Stimulated activated CD4-positive, alpha-beta T cell treated with anti-CD3 and anti-CD28 coated beads, Interleukin-15, amount 100 ng/mL, for 24 hours (primary cell): ENCODE results near the gene HMGXB4.
A peak's percentile ranks its signal among the peaks of the same experiment; 100 is the strongest.

ENCODE experiments used
- DNase-seq: peaks from one replicate; pipeline ENCODE4 v3.0.0-alpha.2; 2020

The HMGXB4 gene

DNA sequence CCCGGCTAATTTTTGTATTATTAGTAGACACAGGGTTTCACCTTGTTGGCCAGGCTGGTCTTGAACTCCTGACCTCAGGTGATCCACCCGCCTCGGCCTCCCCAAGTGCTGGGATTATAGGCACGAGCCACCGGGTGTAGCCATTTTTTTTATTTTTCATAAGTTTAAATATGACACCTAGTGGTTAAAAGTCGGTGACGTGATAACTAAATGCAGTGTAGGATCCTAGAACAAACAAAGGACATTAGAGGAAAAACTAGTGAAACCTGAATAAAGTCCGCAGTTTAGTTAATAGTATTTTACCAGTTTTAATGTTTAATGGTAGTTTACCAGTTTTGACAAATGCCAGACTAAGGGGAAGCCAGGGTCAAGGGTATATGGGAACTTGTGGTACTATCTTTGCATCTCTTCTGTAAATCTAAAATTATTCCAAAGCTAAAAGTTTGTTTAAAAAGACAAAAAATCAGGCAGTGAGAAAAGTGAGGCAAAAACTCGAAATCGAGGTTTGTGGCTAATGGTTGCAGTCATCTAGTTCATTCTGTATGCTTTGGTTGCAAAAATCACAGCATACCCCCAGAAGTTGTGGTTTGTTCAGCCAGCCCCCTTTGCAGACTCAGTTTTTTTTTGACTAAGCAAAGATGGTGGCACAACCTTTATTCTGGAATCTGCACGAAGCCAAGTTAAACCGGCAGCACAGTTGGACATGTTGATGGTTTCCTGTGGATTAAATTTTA is 72.0 kb downstream of the HMGXB4 start:
- no peak for DNase-seq

GRCh38 chr22:35330258-35330861 is 73.1 kb downstream of the HMGXB4 start:
- peak; percentile 80 for DNase-seq

DNA sequence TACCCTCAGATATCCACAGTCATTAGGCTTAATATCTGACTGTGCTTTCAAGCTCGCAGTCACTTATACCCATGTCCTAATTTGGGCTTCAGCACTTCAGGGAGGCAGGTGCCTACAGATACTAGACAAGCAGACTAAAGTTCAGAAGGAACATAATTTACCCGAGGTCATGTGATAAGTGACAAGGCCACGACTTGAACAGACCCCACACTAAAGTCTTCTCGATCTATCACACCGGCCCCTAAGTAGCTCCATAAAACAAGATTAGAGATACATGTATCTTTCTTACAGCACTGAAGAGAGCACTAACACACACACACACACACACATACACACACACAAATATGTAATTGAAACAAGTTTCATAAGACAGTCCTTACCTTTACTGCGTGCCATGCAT is 75.0 kb downstream of the HMGXB4 start:
- DNase-seq, result no peak

DNA sequence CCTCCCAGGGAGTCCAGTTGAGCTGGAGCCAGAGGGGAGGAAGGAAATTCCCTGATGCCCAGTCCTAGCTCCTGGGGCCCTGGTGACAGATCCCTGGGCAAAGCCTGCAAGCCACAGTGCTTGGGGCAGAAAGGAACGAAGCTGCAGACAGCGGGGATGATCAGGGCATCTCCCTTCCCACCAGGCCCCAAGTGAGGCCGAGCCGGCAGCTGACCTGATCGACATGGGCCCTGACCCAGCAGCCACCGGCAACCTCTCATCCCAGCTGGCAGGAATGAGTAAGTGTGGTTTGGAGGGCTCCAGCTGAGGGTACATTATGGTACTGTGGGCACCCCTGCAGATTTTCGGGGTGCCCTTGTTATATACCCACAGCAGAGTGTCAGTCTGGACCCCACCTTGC is 75.9 kb downstream of the HMGXB4 start:
- DNase-seq, result no peak

GRCh38 chr22:35334004-35334403 is 76.7 kb downstream of the HMGXB4 start:
- peak; percentile 63 for DNase-seq

GRCh38 chr22:35335468-35335867 is 78.2 kb downstream of the HMGXB4 start:
- no peak for DNase-seq

- no peak for DNase-seq
These were observed 78.9 kb downstream of the HMGXB4 start for GRCh38 chr22:35335936-35336781.

DNA sequence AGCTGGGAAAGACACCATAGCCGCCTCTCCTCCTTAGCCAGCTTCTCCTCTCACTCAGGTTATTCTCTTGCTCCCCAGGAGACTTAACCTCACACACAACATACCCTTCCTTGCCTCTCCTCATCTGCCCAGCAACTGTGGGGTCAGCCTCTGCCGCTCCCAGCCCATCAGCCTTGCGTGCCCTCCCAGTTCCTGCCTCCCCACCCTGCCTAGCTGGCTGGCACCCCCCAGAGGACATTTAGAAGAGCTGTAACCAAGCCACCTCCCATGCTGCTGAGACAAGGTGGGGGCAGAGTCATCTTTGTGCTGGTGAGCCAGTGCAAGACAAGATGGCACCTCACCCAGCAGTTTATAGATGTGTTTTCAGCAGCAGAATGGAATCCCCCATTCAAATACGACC is 80.6 kb downstream of the HMGXB4 start:
- DNase-seq, result no peak

DNA sequence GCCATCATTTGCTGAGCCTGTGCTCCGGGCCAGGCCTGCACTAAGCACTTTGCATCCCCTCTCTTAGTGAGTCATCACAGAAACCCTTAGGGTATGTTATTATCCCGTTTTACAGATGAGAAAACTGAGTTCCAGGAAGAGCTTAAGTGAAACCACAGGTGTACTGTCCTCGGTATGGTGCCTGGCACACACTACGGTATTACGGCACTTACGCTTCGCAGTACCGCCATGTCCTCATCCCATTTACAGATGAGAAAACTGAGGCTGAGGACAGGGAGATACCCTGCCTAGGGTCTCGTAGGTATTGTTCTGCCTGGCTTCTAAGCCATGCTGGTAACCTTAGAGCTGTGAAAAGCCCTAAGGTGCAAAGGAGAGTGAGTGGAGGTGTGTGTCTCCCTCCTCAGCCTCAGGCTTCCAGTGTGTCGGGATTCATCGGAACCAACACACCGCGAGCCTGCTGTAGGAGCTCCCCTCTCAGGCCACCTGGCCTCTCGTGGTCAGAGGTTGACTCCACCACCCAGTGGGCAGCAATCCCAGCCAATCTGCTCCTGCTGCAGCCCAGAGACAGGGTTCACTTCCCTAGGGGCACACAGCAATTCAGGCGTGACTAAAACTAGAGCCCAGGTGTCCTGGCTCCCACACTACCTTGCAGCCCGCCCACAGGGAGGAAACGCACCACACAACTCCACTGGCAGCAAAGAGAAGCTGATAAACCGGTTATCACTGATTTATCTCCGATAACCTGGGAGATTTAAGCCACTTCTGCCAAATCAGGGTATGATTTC is 84.0 kb downstream of the HMGXB4 start:
- no peak for DNase-seq

- no peak for DNase-seq
These were observed 85.1 kb downstream of the HMGXB4 start for GRCh38 chr22:35342390-35342789.

DNA sequence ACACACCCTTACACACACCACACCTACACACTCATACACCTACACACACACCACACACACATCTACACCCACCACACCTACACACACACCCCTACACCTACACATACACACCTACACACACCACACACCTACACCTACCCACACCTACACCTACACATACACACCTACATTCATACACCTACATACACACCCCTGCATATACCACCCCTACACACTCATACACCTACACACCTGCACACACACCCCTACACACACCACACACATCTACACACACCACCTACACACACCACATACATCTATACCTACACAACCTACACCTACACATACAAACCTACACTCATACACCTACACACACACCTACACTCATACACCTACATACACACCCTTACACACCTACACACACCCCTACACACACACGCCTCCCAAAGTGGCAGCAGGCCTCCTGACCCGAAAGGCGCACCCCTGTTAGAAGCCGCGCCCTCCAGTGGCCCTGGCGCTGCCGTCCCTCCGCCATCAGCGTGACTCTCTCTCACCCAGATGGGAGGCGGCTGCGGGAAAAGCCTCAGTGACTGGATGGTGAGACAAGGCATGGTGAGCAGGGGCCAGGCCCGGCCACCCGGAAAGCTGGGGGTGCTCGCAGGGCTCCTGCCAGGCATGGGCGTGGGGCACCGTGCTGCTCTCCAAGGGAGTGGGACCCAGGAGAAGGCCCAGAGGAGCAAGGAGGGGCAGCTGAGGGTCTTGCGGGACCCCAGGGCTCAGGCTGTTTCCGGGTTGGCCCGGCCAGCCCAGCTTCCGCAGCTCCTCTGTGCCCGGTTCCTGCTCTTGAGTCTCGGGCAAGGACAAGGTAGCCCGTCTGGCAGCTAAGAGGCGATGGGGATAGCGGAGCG is 86.6 kb downstream of the HMGXB4 start:
- DNase-seq, result no peak

DNA sequence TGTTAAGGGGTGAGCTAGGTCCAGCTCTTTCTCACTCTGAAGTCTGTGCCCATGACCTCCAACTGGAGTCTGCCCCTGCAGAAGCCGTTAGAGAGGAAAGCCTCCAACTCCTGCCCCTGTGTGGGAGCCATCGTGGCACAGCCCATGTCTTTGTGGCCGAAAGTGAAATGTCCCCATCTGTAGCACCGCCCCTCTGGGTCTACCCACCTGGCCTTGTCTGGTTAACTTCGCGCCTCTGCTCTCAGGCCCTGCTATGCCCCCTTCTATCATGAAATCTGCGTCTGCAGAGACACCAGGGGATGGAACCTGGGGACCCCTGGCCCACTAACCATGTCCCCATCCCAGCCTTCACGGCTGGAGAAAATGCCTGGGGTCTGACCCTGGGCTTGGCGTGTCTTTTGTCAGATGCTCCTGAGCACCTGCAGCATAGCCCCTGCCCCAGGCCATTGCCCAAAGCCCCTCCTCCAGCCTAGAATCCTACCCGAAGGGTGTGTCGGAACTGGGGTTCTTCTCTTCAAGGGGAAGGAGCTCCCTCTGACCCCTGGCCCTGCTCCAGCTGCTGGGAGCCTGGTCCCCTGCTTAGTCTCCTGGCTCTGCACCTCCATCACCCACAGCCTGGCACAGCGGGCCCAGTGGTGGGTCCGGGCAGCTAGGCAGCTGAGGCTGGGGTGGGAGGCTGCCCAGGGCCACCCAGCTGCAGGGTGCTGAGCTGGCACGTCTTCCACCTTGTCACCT is 87.8 kb downstream of the HMGXB4 start:
- DNase-seq, result no peak
